ENCODE results near the gene LDLRAP1. TPM values are rescaled to one million over a fixed set of nuclear protein-coding genes. Genes with fewer than 3 reads are reported as not detected.

Gene LDLRAP1
- total RNA-seq, 2 donors from 2014 or later = 13.9 to 14.5 TPM

GRCh38 chr1:25527946-25528595 is 15.3 kb upstream of the LDLRAP1 start:
- Mint-ChIP-seq H3K4me1 (no peaks in the 10 kb centered on the region), H3K36me3 (ENCODE audit: low read depth) (no peaks in the 10 kb centered on the region), H3K27me3 (ENCODE audit: insufficient read depth) (peaks cover 5% of the 10 kb centered on the region), H3K27ac (no peak overlapping the region), H3K9me3 (peaks cover 10% of the 10 kb centered on the region), H3K4me3 (no peak overlapping the region)
- Histone ChIP-seq H3K36me3 (ENCODE audit: control insufficient read depth, insufficient read depth, low read length) (no peaks in the 10 kb centered on the region), H3K27ac (ENCODE audit: low read depth, low read length) (no peak overlapping the region), H3K27me3 (ENCODE audit: control insufficient read depth, insufficient read depth, low read length, poor library complexity, severe bottlenecking) (no peaks in the 10 kb centered on the region), H3K9ac (ENCODE audit: extremely low read depth, low read length, poor library complexity, severe bottlenecking) (no peak overlapping the region), H3K4me1 (ENCODE audit: control insufficient read depth, insufficient read depth, low read length) (no peaks in the 10 kb centered on the region), H3K9me3 (ENCODE audit: control insufficient read depth, low read length) (no peaks in the 10 kb centered on the region), H3K4me3 (ENCODE audit: low read length) (no peak overlapping the region)
- TF ChIP-seq, protein P1, sequence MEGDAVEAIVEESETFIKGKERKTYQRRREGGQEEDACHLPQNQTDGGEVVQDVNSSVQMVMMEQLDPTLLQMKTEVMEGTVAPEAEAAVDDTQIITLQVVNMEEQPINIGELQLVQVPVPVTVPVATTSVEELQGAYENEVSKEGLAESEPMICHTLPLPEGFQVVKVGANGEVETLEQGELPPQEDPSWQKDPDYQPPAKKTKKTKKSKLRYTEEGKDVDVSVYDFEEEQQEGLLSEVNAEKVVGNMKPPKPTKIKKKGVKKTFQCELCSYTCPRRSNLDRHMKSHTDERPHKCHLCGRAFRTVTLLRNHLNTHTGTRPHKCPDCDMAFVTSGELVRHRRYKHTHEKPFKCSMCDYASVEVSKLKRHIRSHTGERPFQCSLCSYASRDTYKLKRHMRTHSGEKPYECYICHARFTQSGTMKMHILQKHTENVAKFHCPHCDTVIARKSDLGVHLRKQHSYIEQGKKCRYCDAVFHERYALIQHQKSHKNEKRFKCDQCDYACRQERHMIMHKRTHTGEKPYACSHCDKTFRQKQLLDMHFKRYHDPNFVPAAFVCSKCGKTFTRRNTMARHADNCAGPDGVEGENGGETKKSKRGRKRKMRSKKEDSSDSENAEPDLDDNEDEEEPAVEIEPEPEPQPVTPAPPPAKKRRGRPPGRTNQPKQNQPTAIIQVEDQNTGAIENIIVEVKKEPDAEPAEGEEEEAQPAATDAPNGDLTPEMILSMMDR (conservative IDR thresholded peaks at IDR 0.05) = no peak
- 89 to 96% methylated on average over 6 to 21 of the region's 21 CpGs for WGBS, 2 experiments (ENCODE audit: insufficient coverage in 1 of 2, insufficient read length in 1 of 2)
- DNase-seq = no peak

DNA sequence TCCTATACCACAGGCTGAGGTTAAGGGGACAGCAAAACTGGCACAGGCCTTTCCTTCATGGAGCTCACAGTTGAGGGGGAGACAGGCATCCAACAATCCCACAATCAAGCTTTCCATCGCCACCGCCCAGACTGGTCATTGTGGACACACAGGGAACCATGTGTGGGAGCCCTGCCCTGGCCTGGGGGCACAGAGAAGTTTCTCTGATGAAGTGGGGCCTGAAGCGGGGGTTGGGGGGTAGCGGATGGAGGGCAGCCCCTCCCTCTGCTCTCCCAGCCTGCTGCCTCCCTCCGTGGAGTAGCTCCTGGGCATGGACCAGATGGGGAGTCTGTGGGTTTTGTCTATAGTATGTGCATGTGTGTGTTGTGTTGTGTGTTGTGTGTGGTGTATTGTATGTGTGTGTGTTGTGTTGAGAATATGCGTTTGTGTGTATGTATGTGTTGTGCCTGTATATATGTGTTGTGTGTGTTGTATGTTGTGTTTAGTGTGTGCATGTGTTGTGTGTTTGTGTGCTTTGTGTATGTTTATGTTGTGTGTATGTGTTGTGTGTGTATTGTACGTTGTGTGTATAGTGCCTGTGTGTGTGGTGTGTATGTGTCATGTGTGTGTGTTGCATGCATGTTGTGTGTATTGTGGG is 14.4 kb upstream of the LDLRAP1 start:
- Histone ChIP-seq H3K9ac (ENCODE audit: extremely low read depth, low read length, poor library complexity, severe bottlenecking) (no peak overlapping the region), H3K9me3 (ENCODE audit: control insufficient read depth, low read length) (no peaks in the 10 kb centered on the region), H3K4me1 (ENCODE audit: control insufficient read depth, insufficient read depth, low read length) (no peaks in the 10 kb centered on the region), H3K27ac (ENCODE audit: low read depth, low read length) (no peak overlapping the region), H3K36me3 (ENCODE audit: control insufficient read depth, insufficient read depth, low read length) (no peaks in the 10 kb centered on the region), H3K4me3 (ENCODE audit: low read length) (no peak overlapping the region), H3K27me3 (ENCODE audit: control insufficient read depth, insufficient read depth, low read length, poor library complexity, severe bottlenecking) (no peaks in the 10 kb centered on the region)
- no peaks in the 10 kb centered on the region for H3K36me3 Mint-ChIP-seq (ENCODE audit: low read depth)
- TF ChIP-seq, protein P1 (conservative IDR thresholded peaks at IDR 0.05) = no peak
- 87 to 100% methylated on average over 2 to 7 of the region's 7 CpGs for WGBS, 2 experiments (ENCODE audit: insufficient coverage in 1 of 2, insufficient read length in 1 of 2)
- H3K4me1 Mint-ChIP-seq = no peaks in the 10 kb centered on the region
- DNase-seq = no peak
- H3K4me3 Mint-ChIP-seq = no peak overlapping the region
- H3K27ac Mint-ChIP-seq = no peak overlapping the region
- H3K27me3 Mint-ChIP-seq (ENCODE audit: insufficient read depth) = peaks cover 4% of the 10 kb centered on the region
- peaks cover 10% of the 10 kb centered on the region for H3K9me3 Mint-ChIP-seq

DNA sequence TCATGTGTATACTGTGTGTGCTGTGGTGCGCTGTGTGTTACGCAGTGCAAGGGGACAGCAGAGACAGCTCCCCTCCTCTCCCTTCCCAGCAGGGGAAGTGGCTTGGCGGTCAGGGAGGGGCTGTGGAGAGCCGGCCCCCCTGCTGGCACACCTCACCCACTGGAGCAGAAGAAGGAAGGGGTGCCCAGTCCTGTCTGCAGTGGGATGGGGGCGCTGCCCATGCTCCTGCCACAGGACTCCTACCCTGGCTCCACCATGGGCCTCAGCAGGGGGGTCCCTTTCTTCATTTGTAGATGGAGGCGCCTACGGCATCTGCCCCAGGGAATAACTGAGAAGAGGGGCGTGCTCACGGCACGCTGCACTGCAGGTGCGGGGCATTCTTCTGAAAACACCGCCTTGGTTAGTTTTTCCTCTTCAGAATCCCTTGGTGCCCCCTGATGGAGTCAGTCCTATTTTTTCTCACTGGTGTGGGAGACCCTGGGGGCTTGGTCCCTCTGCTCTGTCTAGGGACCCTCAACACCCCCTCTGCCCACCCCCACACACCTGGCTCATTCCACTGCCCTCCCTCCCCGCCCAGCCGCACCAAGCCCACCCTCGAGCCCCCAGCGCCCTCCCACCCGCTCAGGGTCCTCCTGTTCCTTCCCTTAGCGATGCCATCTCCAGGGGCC is 13.8 kb upstream of the LDLRAP1 start:
- no peak for DNase-seq
- H3K27me3 Mint-ChIP-seq (ENCODE audit: insufficient read depth) = peaks cover 4% of the 10 kb centered on the region
- H3K36me3 Mint-ChIP-seq (ENCODE audit: low read depth) = no peaks in the 10 kb centered on the region
- Histone ChIP-seq H3K27ac (ENCODE audit: low read depth, low read length) (no peak overlapping the region), H3K9me3 (ENCODE audit: control insufficient read depth, low read length) (no peaks in the 10 kb centered on the region), H3K36me3 (ENCODE audit: control insufficient read depth, insufficient read depth, low read length) (no peaks in the 10 kb centered on the region), H3K4me1 (ENCODE audit: control insufficient read depth, insufficient read depth, low read length) (no peaks in the 10 kb centered on the region), H3K4me3 (ENCODE audit: low read length) (no peak overlapping the region), H3K9ac (ENCODE audit: extremely low read depth, low read length, poor library complexity, severe bottlenecking) (no peak overlapping the region), H3K27me3 (ENCODE audit: control insufficient read depth, insufficient read depth, low read length, poor library complexity, severe bottlenecking) (no peaks in the 10 kb centered on the region)
- no peak overlapping the region for H3K27ac Mint-ChIP-seq
- no peak overlapping the region for H3K4me3 Mint-ChIP-seq
- 80 to 92% methylated on average over 1 to 18 of the region's 18 CpGs for WGBS, 2 experiments (ENCODE audit: insufficient coverage in 1 of 2, insufficient read length in 1 of 2)
- TF ChIP-seq, protein P1 (conservative IDR thresholded peaks at IDR 0.05) = no peak
- H3K9me3 Mint-ChIP-seq = peaks cover 9% of the 10 kb centered on the region
- no peaks in the 10 kb centered on the region for H3K4me1 Mint-ChIP-seq
